GM18519 (cell line): ENCODE data around the gene BBS9.

ENCODE experiments used
- ATAC-seq: cut with Tn5 transposase; IDR thresholded peaks from one replicate; pipeline ENCODE4 v1.9.1; 2021; ENCODE audit warnings: mild to moderate bottlenecking, moderate library complexity; ENCODE audit not compliant: unreplicated experiment, low FRiP score

The BBS9 gene

GRCh38 chr7:33582104-33582503 is 452.7 kb downstream of the BBS9 start:
- ATAC-seq: no peak

- ATAC-seq: no peak
These were observed 453.2 kb downstream of the BBS9 start for GRCh38 chr7:33582533-33582932.

- no peak for ATAC-seq
These were observed 460.5 kb downstream of the BBS9 start for GRCh38 chr7:33589911-33590310.

- ATAC-seq: no peak
These were observed 461.6 kb downstream of the BBS9 start for GRCh38 chr7:33590916-33591315.

- no peak for ATAC-seq
These were observed 462.1 kb downstream of the BBS9 start for GRCh38 chr7:33591490-33591889.

- no peak for ATAC-seq
These were observed 463.4 kb downstream of the BBS9 start for GRCh38 chr7:33592718-33593117.

GRCh38 chr7:33593611-33594010 is 464.2 kb downstream of the BBS9 start:
- ATAC-seq: no peak

GRCh38 chr7:33596686-33597085 is 467.3 kb downstream of the BBS9 start:
- ATAC-seq: no peak

- no peak for ATAC-seq
These were observed 467.8 kb downstream of the BBS9 start for GRCh38 chr7:33597181-33597580.

- no peak for ATAC-seq
These were observed 471.7 kb downstream of the BBS9 start for GRCh38 chr7:33601101-33601500.

- no peak for ATAC-seq
These were observed 472.5 kb downstream of the BBS9 start for GRCh38 chr7:33601884-33602283.

GRCh38 chr7:33604056-33604455 is 474.7 kb downstream of the BBS9 start:
- ATAC-seq: no peak

- ATAC-seq: no peak
These were observed 481.6 kb downstream of the BBS9 start for GRCh38 chr7:33610918-33611317.

GRCh38 chr7:33612442-33612841 is 483.1 kb downstream of the BBS9 start:
- ATAC-seq: no peak

- ATAC-seq: no peak
These were observed 485.2 kb downstream of the BBS9 start for GRCh38 chr7:33614357-33615117.

- no peak for ATAC-seq
These were observed 487.4 kb downstream of the BBS9 start for GRCh38 chr7:33616752-33617151.

- ATAC-seq: no peak
These were observed 489.9 kb downstream of the BBS9 start for GRCh38 chr7:33619264-33619663.

- no peak for ATAC-seq
These were observed 493.9 kb downstream of the BBS9 start for GRCh38 chr7:33623267-33623666.

GRCh38 chr7:33624215-33624614 is 494.9 kb downstream of the BBS9 start:
- no peak for ATAC-seq

- ATAC-seq: no peak
These were observed 497.5 kb downstream of the BBS9 start for GRCh38 chr7:33626869-33627268.

- ATAC-seq: no peak
These were observed 498.4 kb downstream of the BBS9 start for GRCh38 chr7:33627741-33628140.

GRCh38 chr7:33628894-33629293 is 499.5 kb downstream of the BBS9 start:
- ATAC-seq: no peak

GRCh38 chr7:33630359-33630758 is 501.0 kb downstream of the BBS9 start:
- ATAC-seq: no peak
